Neuron (in vitro differentiated cells): ENCODE data around the gene TRMT10A.
A peak's percentile ranks its signal among the peaks of the same experiment; 100 is the strongest.

Experiments
- H2AFZ ChIP-seq: one replicate; pipeline ENCODE4 v1.6.1; 2013; ENCODE audit warnings: low read depth, mild to moderate bottlenecking, inconsistent platforms, low read length, moderate library complexity
- H3K27me3 ChIP-seq: one replicate; pipeline ENCODE4 v1.6.1; 2013; ENCODE audit warnings: low read length; ENCODE audit not compliant: insufficient read depth
- H3K36me3 ChIP-seq: one replicate; pipeline ENCODE4 v1.6.1; 2013; ENCODE audit warnings: low read length; ENCODE audit not compliant: insufficient read depth
- H3K4me1 ChIP-seq: one replicate; pipeline ENCODE4 v1.6.1; 2013; ENCODE audit warnings: low read length; ENCODE audit not compliant: insufficient read depth
- H3K4me3 ChIP-seq: 2 replicates; pipeline ENCODE4 v1.5.1; 2013; ENCODE audit warnings: mild to moderate bottlenecking, low read length, moderate library complexity
- H3K9me3 ChIP-seq: one replicate; pipeline ENCODE4 v1.6.1; 2013; ENCODE audit warnings: low read length

TRMT10A gene

DNA sequence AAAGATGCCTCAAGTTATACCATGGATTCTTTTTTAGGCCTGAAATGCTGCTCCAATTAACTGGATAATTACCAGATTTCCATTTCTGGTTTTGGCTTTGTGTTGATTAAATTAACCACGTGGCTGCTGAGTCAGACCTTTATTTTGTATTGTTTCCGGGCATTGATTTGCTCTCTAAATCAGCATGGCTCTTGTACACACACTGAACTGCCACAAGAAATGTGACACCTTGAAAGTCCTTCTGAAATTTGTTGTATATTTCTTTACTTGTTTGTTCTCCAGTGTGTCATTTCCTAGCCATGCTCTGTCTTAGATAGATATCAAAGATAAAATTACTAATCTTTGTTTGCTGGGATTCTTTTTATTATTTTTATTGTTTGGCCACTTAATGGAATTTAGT, 22.5 kb upstream of the TRMT10A start:
- no peaks in the 10 kb centered on the region for H3K27me3 ChIP-seq
- no peak overlapping the region for H3K4me3 ChIP-seq
- H2AFZ ChIP-seq: no peak overlapping the region
- no peaks in the 10 kb centered on the region for H3K9me3 ChIP-seq
- H3K4me1 ChIP-seq: no peaks in the 10 kb centered on the region
- peaks cover 4% of the 10 kb centered on the region for H3K36me3 ChIP-seq

DNA sequence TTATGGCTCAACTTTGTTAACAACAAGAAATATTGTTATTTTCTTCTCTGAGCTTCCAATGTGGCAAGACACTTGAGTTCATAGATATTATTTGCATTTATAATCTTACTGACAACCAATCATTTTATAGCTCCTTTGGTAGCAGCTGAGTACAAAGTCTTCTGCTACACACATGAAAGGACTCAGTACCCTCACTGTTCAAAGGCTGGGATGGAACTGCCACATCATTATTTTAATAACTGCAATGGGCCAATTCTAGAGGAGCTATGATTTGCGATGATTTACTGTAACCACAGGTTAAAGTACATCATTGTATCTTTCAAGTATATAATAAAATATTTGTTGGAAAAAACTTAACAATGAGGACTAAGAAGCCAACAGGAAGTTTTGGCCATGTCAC, 21.7 kb upstream of the TRMT10A start:
- H3K36me3 ChIP-seq: peaks cover 4% of the 10 kb centered on the region
- no peak overlapping the region for H2AFZ ChIP-seq
- no peaks in the 10 kb centered on the region for H3K27me3 ChIP-seq

DNA sequence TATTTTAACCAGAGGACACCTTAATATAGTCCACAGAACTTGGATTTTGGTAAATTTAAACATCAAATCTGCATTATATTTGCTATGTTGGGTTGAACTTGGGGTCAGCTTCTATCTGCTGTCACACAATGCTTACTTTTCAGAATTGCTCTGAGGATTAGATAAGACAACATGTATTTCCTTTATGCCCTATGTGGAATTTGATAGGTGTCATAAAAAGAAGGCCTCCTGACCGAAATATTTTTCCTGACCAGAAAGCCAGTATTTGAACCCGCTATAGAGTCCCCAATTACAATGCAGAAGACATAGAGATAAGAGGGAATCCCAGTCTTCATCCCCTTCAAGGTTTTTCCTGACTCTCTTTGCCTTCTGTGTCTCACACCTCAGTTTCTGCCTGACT, 14.9 kb upstream of the TRMT10A start:
- Histone ChIP-seq H3K4me3 (no peak overlapping the region), H3K36me3 (no peaks in the 10 kb centered on the region), H3K27me3 (no peaks in the 10 kb centered on the region), H3K9me3 (no peaks in the 10 kb centered on the region), H2AFZ (no peak overlapping the region), H3K4me1 (peaks cover 13% of the 10 kb centered on the region)

More for the DNA sequence above, 21.7 kb upstream of the TRMT10A start:
- no peaks in the 10 kb centered on the region for H3K4me1 ChIP-seq
- no peaks in the 10 kb centered on the region for H3K9me3 ChIP-seq
- H3K4me3 ChIP-seq: no peak overlapping the region

DNA sequence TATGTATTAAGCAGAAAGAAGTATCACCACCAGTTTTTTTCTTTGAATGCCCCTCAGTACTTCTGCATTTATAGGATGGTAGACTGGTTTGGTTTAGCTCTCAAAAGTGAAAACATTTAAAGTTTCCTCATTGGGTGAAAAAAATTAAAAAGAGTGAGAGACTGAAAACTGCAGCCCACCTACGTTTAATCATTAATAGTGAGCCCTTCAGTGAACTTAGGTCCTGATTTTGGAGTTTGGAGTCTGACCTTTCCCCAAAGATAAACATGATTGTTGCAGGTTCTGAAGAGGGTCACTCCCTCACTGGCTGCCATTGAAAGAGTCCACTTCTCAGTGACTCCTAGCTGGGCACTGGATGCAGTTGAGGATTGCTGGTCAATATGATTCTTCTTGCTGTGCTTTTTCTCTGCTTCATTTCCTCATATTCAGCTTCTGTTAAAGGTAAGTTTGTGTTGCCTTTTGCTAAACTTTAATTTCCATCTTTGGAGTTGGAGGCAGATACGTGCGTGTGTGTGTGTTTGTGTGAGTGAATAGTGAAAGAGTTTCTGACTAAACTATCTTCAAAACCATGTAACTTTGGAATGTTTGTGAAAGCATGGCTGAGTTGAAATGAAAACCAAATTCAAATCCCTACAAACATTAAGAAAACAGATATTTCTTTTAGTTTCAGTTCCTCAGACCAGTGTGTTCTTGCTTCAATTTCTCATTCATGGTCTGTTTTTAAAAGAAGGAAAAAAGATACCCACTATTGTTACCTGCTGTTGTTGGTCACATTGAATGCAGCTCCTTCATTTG, 10.9 kb upstream of the TRMT10A start, which contains the start of gene MTTP:
Gene MTTP (plus strand): TSS at position 295 of the 795 bp plus-strand sequence. CDS start 86 bp downstream, at position 381.
- Histone ChIP-seq H3K36me3 (no peaks in the 10 kb centered on the region), H3K9me3 (no peaks in the 10 kb centered on the region), H3K4me1 (peaks cover 17% of the 10 kb centered on the region), H3K27me3 (no peaks in the 10 kb centered on the region), H2AFZ (peak within 1 kb of the TSS; percentile 49), H3K4me3 (peak within 1 kb of the TSS; percentile 54)

DNA sequence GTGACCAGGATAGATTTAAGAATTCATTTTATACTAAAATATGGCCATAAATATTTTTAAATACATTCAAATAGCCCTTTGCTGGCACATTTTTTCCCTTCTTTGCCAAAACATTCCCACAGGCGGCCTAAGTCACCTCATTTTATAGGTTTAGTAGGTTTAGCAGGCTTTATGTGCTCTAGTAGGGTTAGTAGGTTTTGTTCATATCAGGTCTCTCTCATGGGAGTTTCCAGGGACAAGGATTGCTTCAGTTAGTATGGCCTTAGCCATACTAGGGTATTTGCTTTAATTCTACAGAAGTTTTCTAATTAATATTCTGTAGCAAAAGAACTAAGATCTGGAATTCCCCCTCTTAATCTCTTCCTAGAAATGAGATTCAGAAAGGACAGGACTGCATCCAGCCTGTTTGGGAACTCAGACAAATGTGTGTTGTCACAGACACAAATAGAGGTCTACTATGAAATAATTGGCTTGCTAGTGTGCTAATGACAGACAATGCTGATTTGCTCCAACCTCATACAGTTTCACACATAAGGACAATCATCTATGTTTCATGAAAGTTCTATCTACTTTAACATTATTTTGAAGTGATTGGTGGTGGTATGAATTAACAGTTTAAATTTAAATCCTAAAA, 10.0 kb upstream of the TRMT10A start:
- Histone ChIP-seq H3K4me1 (peaks cover 17% of the 10 kb centered on the region), H3K9me3 (no peaks in the 10 kb centered on the region), H3K36me3 (no peaks in the 10 kb centered on the region), H3K4me3 (no peak overlapping the region), H2AFZ (no peak overlapping the region), H3K27me3 (no peaks in the 10 kb centered on the region)

DNA sequence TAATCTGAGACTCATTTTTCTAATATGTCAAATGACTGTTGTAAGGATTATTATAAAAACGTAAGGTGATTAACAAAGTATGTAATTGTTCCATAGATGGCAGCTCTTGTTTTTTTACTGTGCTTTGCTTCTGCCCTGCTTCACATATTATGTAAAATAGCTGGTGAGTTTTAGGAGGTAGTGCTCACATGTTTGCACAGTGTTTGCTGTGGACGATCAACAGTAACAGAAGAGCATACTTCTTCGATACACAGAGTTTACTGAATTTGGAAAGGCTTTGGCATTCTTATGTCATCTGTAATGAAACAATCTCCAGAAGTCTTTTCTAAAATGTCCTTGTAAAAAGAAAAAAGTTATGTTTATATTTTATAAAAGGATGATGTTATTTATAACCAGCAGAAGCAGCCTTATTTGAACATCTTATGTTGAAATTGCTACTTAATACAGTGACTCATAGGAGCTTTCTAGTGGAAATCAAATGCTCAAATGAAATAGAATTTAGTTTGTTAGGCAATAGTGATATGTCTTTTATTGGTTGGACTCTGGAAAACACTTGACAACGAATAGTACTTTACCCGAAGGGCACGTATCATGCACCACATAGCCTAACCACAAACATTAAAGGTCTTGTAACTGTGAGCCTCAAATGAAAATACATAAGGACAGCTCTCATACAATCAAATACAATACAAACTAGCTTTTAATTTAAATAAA, 8.8 kb upstream of the TRMT10A start:
- Histone ChIP-seq H2AFZ (no peak overlapping the region), H3K36me3 (no peaks in the 10 kb centered on the region), H3K27me3 (no peaks in the 10 kb centered on the region), H3K4me3 (no peak overlapping the region), H3K4me1 (peaks cover 17% of the 10 kb centered on the region), H3K9me3 (no peaks in the 10 kb centered on the region)

DNA sequence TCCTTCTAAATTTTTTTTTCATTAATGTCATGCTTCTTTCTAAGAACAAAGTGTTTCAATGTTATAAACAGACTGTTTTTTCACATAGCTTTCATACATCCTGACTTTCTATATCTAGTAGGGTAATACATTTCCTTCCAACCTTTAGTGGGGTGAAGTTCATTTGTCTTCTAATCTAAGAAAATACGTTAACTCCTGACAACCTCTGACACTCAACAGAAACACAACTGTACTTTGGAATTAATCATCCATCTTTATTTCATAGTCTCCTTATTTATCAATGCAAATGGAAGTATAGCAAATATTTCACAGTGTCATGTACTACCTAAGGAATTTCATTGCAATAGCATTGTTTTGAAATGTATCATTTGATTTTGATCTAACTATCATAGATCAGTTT, 8.0 kb upstream of the TRMT10A start:
- no peaks in the 10 kb centered on the region for H3K27me3 ChIP-seq
- H3K36me3 ChIP-seq: no peaks in the 10 kb centered on the region
- no peaks in the 10 kb centered on the region for H3K9me3 ChIP-seq
- no peak overlapping the region for H3K4me3 ChIP-seq
- H2AFZ ChIP-seq: no peak overlapping the region
- peaks cover 17% of the 10 kb centered on the region for H3K4me1 ChIP-seq

DNA sequence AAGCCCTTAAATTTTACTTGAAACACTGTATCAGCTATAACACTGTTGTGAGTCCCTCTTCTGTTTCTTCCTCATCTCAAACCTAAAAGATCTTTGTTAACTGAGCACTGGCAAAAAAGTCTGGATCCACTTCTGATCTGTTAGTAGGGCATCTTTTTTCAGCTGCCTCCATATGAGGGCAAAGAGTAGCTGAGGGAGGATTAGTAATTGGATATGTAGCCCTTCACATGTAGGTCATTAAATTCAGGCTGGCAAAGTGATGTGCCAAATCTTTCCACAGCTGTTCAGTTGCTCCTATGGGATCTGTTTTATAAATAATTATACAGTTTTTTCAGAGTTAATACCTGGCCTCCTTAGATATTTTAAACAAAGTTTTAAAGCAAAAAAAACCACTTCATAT, 1.1 kb upstream of the TRMT10A start:
- H3K27me3 ChIP-seq: no peaks in the 10 kb centered on the region
- H2AFZ ChIP-seq: peak overlapping the region; percentile 32
- no peaks in the 10 kb centered on the region for H3K36me3 ChIP-seq
- H3K4me1 ChIP-seq: peaks cover 3% of the 10 kb centered on the region
- no peak overlapping the region for H3K4me3 ChIP-seq
- no peaks in the 10 kb centered on the region for H3K9me3 ChIP-seq

DNA sequence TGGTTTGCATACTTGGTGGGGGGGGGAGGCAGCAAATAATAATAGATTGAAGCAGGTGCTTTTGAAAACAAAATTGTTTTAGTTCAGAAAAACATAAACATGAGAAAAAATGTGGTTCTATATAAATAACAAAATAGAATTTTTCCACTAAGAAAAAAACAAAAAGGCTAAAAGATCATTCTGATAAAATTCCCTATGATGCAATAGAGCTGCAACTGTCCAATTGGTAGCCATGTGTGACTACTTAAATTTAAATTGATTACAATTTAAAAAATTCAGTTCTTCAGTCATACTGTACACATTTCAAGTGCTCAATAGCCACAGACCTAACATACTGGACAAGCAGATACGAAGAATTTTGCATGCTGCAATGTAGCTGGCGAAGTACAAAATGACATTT, 11.0 kb downstream of the TRMT10A start:
- Histone ChIP-seq H2AFZ (no peak overlapping the region), H3K9me3 (no peaks in the 10 kb centered on the region), H3K36me3 (no peaks in the 10 kb centered on the region), H3K4me1 (no peaks in the 10 kb centered on the region), H3K27me3 (no peaks in the 10 kb centered on the region), H3K4me3 (no peak overlapping the region)

DNA sequence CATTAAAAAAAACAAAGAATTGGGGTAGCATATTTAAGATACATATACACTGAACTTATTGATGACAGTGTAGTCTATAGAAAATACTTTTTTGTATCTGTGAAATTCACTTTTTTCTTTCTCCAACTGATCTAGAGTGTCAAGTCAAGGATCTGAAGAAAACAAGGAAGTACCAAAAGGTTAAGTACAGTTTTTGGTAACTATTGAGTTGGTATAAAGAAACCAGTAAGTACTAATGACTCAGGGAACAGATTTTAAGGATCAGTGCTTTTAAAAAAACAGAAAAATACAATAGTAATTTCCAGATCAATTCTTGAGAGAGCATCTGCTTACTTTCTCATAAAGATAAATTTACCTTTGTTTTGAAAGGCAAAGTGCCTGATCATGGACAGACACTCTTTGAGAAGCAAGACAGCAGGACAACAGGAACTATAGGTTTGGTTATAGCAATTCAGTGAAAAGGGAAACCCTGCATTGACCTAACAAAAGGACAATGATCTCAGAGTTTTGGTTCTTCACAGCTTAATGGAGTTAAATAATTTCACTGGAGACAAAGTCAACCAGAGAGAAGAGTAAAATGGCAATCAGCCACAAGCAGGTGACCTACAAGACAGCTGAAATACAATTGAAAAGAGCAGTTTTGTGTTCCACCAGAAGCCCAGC, 23.4 kb downstream of the TRMT10A start:
- Histone ChIP-seq H3K4me3 (no peak overlapping the region), H3K27me3 (no peaks in the 10 kb centered on the region), H2AFZ (no peak overlapping the region), H3K9me3 (peaks cover 2% of the 10 kb centered on the region), H3K36me3 (no peaks in the 10 kb centered on the region), H3K4me1 (no peaks in the 10 kb centered on the region)

DNA sequence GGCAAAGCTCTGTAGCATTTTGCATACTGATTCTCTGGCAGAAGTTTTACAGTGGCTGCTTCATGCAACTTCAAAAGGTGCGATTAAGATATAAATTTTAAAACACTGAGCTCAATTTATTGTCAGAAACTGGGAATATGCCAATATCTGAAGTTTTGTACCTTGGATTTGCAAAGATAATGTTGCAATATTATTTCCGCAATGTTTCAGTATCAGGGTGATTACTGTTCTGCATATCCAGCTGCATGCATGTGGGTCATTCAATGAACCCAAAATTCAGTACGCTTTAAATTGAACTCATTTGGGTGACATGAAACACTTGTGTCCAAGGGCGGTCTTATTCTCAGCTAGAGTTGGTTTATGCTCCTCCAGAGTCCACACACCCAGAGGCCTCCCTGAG, 26.2 kb downstream of the TRMT10A start:
- H3K36me3 ChIP-seq: no peaks in the 10 kb centered on the region
- H3K27me3 ChIP-seq: no peaks in the 10 kb centered on the region
- H3K4me3 ChIP-seq: no peak overlapping the region
- no peak overlapping the region for H2AFZ ChIP-seq
- H3K4me1 ChIP-seq: no peaks in the 10 kb centered on the region
- H3K9me3 ChIP-seq: no peaks in the 10 kb centered on the region

DNA sequence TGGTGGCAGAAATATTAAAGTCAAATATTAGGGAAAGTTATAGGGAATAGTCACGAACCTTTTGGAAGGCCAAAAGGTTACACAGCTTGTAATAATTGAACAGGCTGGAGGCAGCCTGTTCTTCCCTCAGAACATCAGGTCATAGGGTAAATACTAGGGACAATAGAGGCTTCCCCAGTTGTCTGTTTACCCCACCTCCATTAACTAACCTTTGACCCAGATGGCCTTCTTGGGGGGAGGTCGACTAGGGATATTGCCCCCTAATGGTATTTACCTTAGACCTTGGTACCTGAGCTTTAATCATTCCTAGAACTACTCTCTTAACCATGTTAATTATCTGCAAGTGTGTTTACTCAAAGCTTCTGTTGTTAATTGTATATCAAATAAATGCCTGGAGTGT, 27.0 kb downstream of the TRMT10A start:
- no peak overlapping the region for H2AFZ ChIP-seq

DNA sequence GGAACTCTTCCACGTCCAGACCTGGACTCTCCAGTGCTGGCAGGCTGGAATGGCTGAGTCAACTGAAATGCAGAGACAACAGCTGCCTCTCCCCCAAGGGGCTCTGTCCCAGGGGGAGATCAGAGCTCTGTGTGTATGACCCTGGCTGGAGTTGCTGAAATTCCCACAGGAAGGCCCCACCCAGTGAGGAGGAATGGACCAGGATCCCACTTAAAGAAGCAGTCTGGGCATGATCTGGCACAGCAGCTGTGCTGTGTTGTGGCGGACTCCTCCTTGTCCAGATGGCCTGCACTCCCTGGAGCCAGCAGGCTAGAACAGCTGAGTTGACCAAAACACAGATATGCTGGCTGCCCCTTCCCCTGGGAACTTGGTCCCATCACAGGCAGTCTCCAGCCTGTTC, 27.6 kb downstream of the TRMT10A start:
- no peak overlapping the region for H3K4me3 ChIP-seq
- H2AFZ ChIP-seq: no peak overlapping the region
- no peaks in the 10 kb centered on the region for H3K9me3 ChIP-seq
- H3K27me3 ChIP-seq: no peaks in the 10 kb centered on the region
- no peaks in the 10 kb centered on the region for H3K4me1 ChIP-seq
- no peaks in the 10 kb centered on the region for H3K36me3 ChIP-seq

More for the DNA sequence above, 27.0 kb downstream of the TRMT10A start:
- Histone ChIP-seq H3K4me1 (no peaks in the 10 kb centered on the region), H3K9me3 (no peaks in the 10 kb centered on the region), H3K4me3 (no peak overlapping the region), H3K27me3 (no peaks in the 10 kb centered on the region), H3K36me3 (no peaks in the 10 kb centered on the region)
